ENCODE results near the gene ACE. TPM values are rescaled to one million over a fixed set of nuclear protein-coding genes. Genes with fewer than 3 reads are reported as not detected.

Gene ACE
- total RNA-seq, 1 donor from 2014 or later: 1.0 TPM

DNA sequence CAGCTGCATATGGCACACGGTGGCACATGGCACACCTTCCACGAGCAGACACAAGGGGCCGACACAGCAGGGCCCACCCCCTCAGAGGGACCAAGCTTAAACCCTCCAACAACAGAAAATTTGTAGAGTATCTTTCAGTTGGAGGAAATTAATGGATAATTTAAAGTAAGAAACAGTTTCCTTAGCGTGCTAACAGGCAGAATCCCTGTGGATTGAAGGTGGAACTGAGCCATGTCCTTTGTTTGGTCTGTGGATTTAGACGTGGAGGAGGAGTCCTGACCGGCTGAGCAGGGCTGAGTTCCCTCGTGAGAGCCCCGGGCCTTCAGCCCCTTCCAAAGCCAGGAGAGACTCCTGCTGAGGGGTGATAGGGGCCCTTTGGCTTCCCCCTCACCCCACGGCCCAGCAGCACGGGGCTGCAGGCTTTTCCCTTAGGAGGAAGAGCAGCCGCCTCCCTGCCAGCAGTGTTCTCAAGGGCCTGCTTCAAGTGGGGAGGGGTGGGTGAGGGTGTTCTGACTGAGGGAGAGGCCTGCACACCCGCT, 29.3 kb upstream of the ACE start:
- no peak overlapping the region for H2AFZ ChIP-seq (ENCODE audit: low read depth, low read length)
- no peaks in the 10 kb centered on the region for H3K9me3 Mint-ChIP-seq (ENCODE audit: unreplicated experiment)
- no peak overlapping the region for H3K4me3 ChIP-seq (ENCODE audit: insufficient read depth, low read depth, low read length)
- H3K79me2 ChIP-seq (ENCODE audit: insufficient read depth, low read length): no peaks in the 10 kb centered on the region
- no peaks in the 10 kb centered on the region for H3K36me3 ChIP-seq (ENCODE audit: insufficient read depth, low read length)
- H3K36me3 Mint-ChIP-seq (ENCODE audit: low read depth, unreplicated experiment): peaks cover 4% of the 10 kb centered on the region
- no peaks in the 10 kb centered on the region for H3K27me3 ChIP-seq (ENCODE audit: insufficient read depth, low read length)
- DNase-seq (ENCODE audit: low read depth): no peak
- no peak overlapping the region for H3K9ac ChIP-seq (ENCODE audit: low read length)
- H3K27ac Mint-ChIP-seq (ENCODE audit: unreplicated experiment): no peak overlapping the region
- TF ChIP-seq CTCF (IDR thresholded peaks at IDR 0.05; ENCODE audit: insufficient read depth, low read depth, low read length) (no peak), EZH2 (IDR thresholded peaks at IDR 0.05; ENCODE audit: insufficient read depth, low read length) (no peak)
- peaks cover 8% of the 10 kb centered on the region for H3K4me1 Mint-ChIP-seq (ENCODE audit: low read depth, unreplicated experiment)
- no peak for FAIRE-seq
- peak overlapping the region; percentile 64 for H3K4me3 Mint-ChIP-seq (ENCODE audit: unreplicated experiment)
- no peak overlapping the region for H3K27ac ChIP-seq (ENCODE audit: low read depth, low read length)
- H3K4me2 ChIP-seq (ENCODE audit: low read length): no peak overlapping the region
- H3K4me1 ChIP-seq (ENCODE audit: insufficient read depth, low read length): peaks cover 22% of the 10 kb centered on the region
- no peaks in the 10 kb centered on the region for H3K9me3 ChIP-seq (ENCODE audit: insufficient read depth, low read depth, low read length)
- H4K20me1 ChIP-seq (ENCODE audit: insufficient read depth, low read length): no peaks in the 10 kb centered on the region
- H3K27me3 Mint-ChIP-seq (ENCODE audit: low read depth, unreplicated experiment): peaks cover 25% of the 10 kb centered on the region

DNA sequence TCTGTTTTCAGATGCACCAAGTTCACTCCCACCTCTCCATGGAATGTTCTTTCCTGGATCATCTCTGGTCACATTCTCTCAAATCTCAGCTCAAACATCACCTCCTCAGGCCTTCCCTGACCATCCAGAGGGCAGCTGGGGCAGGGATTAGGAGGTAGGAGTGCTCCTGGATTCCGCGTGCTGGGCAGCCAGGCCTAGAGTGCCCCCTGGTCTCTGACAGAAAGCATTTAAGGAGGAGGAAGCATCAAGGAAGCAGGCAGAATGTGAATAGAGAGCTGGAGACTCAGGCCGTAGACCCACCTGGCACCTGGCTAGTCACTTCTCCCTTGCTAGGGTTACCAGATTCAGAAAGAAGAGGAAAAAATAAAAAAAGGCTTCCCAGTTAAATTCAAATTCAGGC, 28.2 kb upstream of the ACE start:
- Histone ChIP-seq H3K27me3 (ENCODE audit: insufficient read depth, low read length) (no peaks in the 10 kb centered on the region), H3K36me3 (ENCODE audit: insufficient read depth, low read length) (no peaks in the 10 kb centered on the region), H3K79me2 (ENCODE audit: insufficient read depth, low read length) (no peaks in the 10 kb centered on the region), H3K4me3 (ENCODE audit: insufficient read depth, low read depth, low read length) (no peak overlapping the region), H3K4me2 (ENCODE audit: low read length) (no peak overlapping the region), H2AFZ (ENCODE audit: low read depth, low read length) (no peak overlapping the region), H4K20me1 (ENCODE audit: insufficient read depth, low read length) (no peaks in the 10 kb centered on the region), H3K4me1 (ENCODE audit: insufficient read depth, low read length) (peaks cover 22% of the 10 kb centered on the region), H3K9ac (ENCODE audit: low read length) (no peak overlapping the region), H3K9me3 (ENCODE audit: insufficient read depth, low read depth, low read length) (no peaks in the 10 kb centered on the region), H3K27ac (ENCODE audit: low read depth, low read length) (no peak overlapping the region)
- Mint-ChIP-seq H3K4me1 (ENCODE audit: low read depth, unreplicated experiment) (peaks cover 8% of the 10 kb centered on the region), H3K27ac (ENCODE audit: unreplicated experiment) (no peak overlapping the region), H3K36me3 (ENCODE audit: low read depth, unreplicated experiment) (peaks cover 4% of the 10 kb centered on the region), H3K4me3 (ENCODE audit: unreplicated experiment) (no peak overlapping the region), H3K9me3 (ENCODE audit: unreplicated experiment) (no peaks in the 10 kb centered on the region), H3K27me3 (ENCODE audit: low read depth, unreplicated experiment) (peaks cover 27% of the 10 kb centered on the region)
- TF ChIP-seq CTCF (IDR thresholded peaks at IDR 0.05; ENCODE audit: insufficient read depth, low read depth, low read length) (no peak), EZH2 (IDR thresholded peaks at IDR 0.05; ENCODE audit: insufficient read depth, low read length) (no peak)
- FAIRE-seq (no peak), DNase-seq (ENCODE audit: low read depth) (no peak)

DNA sequence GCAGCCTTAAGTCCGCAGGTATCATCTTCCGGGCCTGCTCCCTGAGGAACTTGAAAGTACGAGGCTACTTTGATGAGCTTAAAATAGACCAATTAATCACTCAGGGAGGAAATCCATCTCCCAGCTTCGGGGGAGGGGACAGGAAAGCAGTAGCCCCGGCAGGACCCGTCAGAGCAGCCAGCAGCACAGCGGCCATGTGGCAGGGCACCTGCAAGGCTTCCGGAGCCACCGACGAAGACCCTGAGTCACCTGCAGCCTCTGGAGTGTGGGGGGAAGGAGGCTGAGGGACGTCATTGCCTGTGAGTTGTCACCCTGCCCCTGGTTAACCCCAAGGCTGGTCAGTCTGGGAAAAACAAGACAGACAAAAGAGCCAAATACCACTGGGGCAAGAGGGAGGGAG, 26.3 kb upstream of the ACE start:
- Histone ChIP-seq H3K27me3 (ENCODE audit: insufficient read depth, low read length) (no peaks in the 10 kb centered on the region), H3K9me3 (ENCODE audit: insufficient read depth, low read depth, low read length) (no peaks in the 10 kb centered on the region), H3K27ac (ENCODE audit: low read depth, low read length) (no peak overlapping the region), H3K4me3 (ENCODE audit: insufficient read depth, low read depth, low read length) (no peak overlapping the region), H2AFZ (ENCODE audit: low read depth, low read length) (peak overlapping the region; percentile 7), H3K4me2 (ENCODE audit: low read length) (peak overlapping the region; percentile 32), H4K20me1 (ENCODE audit: insufficient read depth, low read length) (no peaks in the 10 kb centered on the region), H3K36me3 (ENCODE audit: insufficient read depth, low read length) (no peaks in the 10 kb centered on the region), H3K79me2 (ENCODE audit: insufficient read depth, low read length) (no peaks in the 10 kb centered on the region), H3K9ac (ENCODE audit: low read length) (no peak overlapping the region), H3K4me1 (ENCODE audit: insufficient read depth, low read length) (peaks cover 19% of the 10 kb centered on the region)
- Mint-ChIP-seq H3K4me1 (ENCODE audit: low read depth, unreplicated experiment) (peaks cover 8% of the 10 kb centered on the region), H3K4me3 (ENCODE audit: unreplicated experiment) (no peak overlapping the region), H3K27ac (ENCODE audit: unreplicated experiment) (no peak overlapping the region), H3K9me3 (ENCODE audit: unreplicated experiment) (peaks cover 6% of the 10 kb centered on the region), H3K27me3 (ENCODE audit: low read depth, unreplicated experiment) (peaks cover 19% of the 10 kb centered on the region), H3K36me3 (ENCODE audit: low read depth, unreplicated experiment) (peaks cover 4% of the 10 kb centered on the region)
- FAIRE-seq (no peak), DNase-seq (ENCODE audit: low read depth) (peak; percentile 16)
- TF ChIP-seq CTCF (IDR thresholded peaks at IDR 0.05; ENCODE audit: insufficient read depth, low read depth, low read length) (no peak), EZH2 (IDR thresholded peaks at IDR 0.05; ENCODE audit: insufficient read depth, low read length) (no peak)

Measured in astrocyte (in vitro differentiated cells and primary cell).